HG03039 (cell line): ENCODE data around the gene TTLL13.

ENCODE experiments used
- ATAC-seq: cut with Tn5 transposase; IDR thresholded peaks from one replicate; pipeline ENCODE4 v1.9.1; 2021; ENCODE audit warnings: mild to moderate bottlenecking, moderate library complexity; ENCODE audit not compliant: unreplicated experiment

The TTLL13 gene

GRCh38 chr15:90213818-90214204 lies 35.5 kb upstream of the TTLL13 start:
- no peak for ATAC-seq

GRCh38 chr15:90214553-90215196 lies 34.7 kb upstream of the TTLL13 start:
- ATAC-seq, result no peak

GRCh38 chr15:90217671-90218394 lies 31.5 kb upstream of the TTLL13 start:
- ATAC-seq, result no peak

- ATAC-seq, result no peak
These were observed 29.8 kb upstream of the TTLL13 start for GRCh38 chr15:90219421-90220141.

GRCh38 chr15:90221246-90221900 lies 28.0 kb upstream of the TTLL13 start:
- ATAC-seq, result no peak

DNA sequence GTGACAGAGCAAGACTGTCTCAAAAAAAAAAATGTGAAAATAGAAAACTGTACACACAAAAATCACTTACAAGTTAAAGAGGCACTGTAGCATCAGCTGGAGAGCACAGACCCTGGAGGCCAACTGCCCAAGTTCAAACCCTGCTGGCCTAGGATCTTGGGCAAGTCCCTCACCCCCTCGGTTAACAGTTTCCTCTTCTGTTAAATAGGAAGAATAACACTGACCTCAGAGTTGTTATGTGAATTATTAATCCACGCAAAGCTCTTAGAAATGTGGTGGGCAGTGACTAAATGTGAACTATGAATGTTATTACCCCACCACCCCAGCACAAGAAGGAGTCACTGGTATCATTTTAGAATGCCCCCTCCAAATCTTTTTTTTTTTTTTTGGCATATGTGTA lies 26.8 kb upstream of the TTLL13 start:
- ATAC-seq, result no peak

DNA sequence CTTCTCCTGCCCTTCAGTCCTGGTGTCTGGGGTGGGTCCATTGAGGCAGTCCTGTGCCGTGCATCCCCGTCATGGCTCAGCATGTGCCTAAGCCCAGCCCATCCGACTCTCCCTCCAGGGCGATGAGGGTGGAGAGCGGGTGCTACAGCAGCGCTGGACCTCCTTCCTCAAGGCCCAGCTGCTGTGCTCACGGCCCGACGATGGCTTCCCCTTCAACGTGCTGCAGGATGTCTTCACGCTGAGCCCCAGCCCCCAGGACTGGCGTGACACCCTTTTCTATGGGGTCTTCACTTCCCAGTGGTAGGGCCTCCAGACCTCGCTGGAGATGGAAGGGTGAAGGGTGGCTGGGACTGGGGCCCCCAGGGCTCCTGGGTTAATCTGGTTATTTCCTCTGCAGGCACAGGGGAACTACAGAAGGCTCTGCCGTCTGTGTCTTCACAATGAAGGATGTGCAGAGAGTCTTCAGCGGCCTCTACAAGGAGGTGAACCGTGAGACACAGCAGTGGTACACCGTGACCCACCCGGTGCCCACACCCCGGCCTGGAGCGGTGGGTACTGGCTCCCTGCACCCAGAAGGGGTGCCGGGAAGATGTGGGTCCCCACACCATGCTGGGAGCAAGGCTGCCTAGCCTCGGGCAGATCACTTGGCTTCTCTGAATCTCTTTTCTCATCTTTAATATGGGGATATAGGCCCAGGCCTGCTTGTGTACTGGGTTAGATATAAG lies 25.8 kb upstream of the TTLL13 start:
- no peak for ATAC-seq

GRCh38 chr15:90225047-90225446 lies 24.3 kb upstream of the TTLL13 start:
- no peak for ATAC-seq

DNA sequence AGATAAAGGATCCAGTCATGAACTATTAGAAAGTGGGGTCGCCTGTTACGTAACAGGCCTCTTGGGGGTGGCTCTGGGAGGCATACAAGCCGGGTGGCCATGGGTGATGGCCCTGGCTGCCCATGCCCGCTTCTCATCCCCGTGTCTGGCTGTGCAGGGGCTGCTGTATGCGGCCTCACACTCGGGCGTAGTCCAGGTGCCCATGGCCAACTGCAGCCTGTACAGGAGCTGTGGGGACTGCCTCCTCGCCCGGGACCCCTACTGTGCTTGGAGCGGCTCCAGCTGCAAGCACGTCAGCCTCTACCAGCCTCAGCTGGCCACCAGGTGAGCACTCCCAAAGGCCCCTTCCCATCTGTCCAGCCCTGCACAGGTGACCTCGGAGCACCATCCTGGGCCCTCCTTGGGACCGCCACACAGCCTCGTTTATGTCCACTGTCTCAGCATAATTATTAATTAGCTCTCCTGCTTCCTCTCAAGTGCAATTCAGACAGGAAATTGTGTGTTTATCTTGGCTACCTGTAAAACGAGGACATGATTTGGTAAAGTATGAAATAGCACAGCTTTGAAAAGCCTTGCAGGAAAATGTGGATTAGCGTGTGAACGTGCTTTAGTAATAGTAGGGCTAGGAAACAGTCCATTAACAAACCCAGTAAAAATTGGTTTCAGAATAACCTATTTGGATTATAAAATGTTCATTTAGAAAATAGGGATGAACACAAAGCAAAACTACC lies 23.7 kb upstream of the TTLL13 start:
- ATAC-seq, result no peak

DNA sequence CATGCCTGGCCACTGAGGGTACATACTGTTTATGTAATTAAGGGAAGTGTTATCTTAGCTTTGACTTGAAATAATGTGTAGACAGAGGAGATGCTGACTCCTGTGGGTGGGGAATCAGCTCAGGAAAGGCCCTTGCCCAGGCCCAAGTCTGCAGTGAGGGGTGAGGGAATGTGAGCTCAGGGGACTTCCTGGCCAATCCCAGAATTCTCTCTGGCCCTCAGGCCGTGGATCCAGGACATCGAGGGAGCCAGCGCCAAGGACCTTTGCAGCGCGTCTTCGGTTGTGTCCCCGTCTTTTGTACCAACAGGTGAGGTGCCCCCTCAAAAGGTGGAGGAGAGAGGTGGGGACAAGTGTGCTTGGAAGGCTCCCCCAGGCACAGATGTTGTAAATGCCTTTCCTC lies 22.0 kb upstream of the TTLL13 start:
- ATAC-seq, result no peak

DNA sequence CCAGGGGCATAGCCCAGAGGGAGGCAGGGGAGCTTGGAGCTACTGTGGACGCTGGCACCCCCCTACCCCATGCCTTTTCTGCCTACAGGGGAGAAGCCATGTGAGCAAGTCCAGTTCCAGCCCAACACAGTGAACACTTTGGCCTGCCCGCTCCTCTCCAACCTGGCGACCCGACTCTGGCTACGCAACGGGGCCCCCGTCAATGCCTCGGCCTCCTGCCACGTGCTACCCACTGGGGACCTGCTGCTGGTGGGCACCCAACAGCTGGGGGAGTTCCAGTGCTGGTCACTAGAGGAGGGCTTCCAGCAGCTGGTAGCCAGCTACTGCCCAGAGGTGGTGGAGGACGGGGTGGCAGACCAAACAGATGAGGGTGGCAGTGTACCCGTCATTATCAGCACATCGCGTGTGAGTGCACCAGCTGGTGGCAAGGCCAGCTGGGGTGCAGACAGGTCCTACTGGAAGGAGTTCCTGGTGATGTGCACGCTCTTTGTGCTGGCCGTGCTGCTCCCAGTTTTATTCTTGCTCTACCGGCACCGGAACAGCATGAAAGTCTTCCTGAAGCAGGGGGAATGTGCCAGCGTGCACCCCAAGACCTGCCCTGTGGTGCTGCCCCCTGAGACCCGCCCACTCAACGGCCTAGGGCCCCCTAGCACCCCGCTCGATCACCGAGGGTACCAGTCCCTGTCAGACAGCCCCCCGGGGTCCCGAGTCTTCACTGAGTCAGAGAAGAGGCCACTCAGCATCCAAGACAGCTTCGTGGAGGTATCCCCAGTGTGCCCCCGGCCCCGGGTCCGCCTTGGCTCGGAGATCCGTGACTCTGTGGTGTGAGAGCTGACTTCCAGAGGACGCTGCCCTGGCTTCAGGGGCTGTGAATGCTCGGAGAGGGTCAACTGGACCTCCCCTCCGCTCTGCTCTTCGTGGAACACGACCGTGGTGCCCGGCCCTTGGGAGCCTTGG lies 21.3 kb upstream of the TTLL13 start:
- ATAC-seq, result no peak

- ATAC-seq, result no peak
These were observed 20.4 kb upstream of the TTLL13 start for GRCh38 chr15:90228960-90229359.

DNA sequence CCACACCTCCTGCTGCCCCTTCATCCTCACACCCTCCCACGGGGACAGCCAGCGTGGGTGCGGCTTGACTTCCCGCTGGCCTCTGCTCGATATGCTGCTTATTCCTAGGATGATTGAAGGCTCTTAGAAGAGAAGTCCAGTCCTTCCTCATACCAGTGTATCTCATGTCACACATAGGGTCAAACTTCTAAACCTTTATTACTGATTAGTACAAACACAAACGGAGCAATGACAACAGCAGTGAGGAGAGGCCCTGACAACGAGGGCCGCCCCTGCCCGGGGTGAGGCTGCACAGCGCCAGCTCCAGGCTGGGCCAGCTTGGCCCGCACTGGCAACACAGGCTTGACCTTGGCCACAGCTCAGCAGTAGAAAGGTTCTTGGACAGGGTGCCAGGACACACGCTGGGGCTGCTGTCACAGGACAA lies 19.3 kb upstream of the TTLL13 start:
- no peak for ATAC-seq

GRCh38 chr15:90230610-90231009 lies 18.7 kb upstream of the TTLL13 start:
- no peak for ATAC-seq

DNA sequence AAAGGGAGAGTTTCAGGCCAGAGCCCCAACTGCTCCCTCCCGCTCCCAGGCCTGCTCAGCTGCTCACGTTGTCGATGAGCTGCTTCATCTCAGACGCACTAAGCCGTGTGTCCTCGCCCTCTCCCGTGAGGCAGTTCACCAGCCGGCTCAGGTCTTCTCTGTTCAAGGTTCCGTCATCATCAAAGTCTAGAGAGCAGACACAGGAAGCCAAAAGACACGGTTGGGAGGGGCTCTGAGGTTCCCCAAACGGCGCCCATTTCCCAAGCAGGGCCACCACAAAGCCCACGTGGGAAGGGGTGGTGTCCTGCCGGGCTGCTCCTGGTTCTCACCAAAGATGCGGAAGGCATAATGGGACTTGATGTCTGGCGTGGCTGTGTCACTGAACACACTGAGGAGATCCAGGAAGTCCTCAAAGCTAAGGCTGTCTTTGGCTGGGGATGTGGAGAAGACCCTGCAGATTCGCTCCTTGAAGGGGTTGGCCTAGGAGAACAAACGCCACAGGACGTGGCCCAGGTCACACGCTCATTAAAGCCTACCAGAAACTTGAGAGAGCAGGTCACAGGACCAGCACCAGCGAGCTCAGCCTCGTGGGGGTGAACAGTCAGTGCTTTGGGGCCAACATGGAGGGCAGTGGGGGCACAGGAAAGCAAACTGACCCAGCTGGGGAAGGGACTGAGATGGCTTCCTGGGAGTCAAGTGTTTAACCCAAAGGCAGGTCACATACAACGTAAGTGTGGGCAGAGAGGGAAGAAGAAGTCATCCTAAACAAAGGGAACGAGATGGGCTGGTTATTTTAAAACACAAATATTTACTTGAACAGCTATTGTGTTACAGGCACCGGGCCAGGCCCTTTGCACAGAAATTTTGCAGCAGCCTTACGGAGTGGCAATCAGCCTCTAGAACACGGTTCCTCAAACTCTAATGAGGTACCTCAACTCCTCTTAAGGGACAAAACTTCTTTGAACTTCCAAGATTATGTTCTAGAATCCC lies 18.0 kb upstream of the TTLL13 start:
- no peak for ATAC-seq

DNA sequence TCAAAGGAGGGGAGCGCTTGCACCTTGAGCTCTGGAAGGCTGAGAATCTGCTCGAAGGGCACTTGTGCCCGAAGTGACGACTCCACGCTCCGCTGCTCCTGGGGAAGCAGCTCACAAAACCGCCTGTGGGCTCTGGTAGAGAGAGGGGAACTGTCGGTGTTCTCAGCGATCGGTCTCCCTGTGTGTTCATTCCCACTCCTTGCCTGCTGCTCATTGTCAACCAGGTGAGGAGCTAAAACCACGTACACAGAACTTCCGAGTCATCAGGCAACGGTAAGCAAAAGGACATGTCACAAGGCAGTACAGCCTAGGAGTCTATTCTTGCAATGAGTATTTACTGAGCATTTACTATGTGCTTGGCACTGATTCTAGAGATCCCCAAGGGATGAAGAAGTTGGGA lies 17.2 kb upstream of the TTLL13 start:
- ATAC-seq, result no peak

DNA sequence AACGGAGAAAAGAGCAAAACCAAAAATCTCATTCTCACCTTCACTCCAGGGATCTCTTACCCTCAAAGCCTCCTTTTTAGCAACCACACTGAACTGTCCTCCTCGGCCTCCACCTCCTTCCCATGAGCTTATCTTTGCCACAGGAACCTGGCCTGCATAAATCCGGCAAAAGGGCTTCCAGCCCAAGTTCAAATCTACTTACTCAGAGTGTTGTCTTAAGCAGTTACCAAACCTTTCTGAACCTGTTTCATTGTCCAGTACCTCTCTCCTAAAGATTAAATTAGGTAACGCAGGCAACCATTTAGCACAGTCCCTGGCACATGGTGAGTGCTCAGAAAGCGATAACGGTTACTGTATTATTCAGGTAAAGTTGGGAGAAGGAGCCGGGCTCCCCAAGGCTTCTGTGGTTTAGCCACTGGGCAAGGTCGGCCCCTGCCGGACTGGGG lies 16.4 kb upstream of the TTLL13 start:
- no peak for ATAC-seq
